Brain microvascular endothelial cell (primary cell): Measurements from ENCODE around the gene AMPH.

Experiments
- DNase-seq: peaks from one replicate; pipeline ENCODE4 v3.0.0-alpha.2; 2020
- H3K27ac ChIP-seq: fragments of 250-450 bp; sonication (Bioruptor Pico); 2 replicates; pipeline ENCODE4 v1.5.1; 2020; ENCODE audit warnings: mild to moderate bottlenecking, moderate library complexity
- H3K27me3 ChIP-seq: fragments of 250-450 bp; sonication (Bioruptor Pico); replicated peaks from 2 replicates; pipeline ENCODE4 v1.5.1; 2020; ENCODE audit warnings: mild to moderate bottlenecking
- H3K36me3 ChIP-seq: fragments of 250-450 bp; sonication (Bioruptor Pico); replicated peaks from 2 replicates; pipeline ENCODE4 v1.5.1; 2020; ENCODE audit warnings: mild to moderate bottlenecking
- H3K4me3 ChIP-seq: 2 replicates; pipeline ENCODE4 v1.5.1; 2011; ENCODE audit warnings: low read depth, mild to moderate bottlenecking, control low read depth, low read length, moderate library complexity
- CTCF ChIP-seq: IDR thresholded peaks from 2 replicates; pipeline ENCODE4 v1.5.1; 2011; ENCODE audit warnings: low read depth, mild to moderate bottlenecking, moderate library complexity, low read length, control low read depth, inconsistent platforms; ENCODE audit errors: missing control alignments
- in situ Hi-C: cut with HindIII; loops from 2 replicates; pipeline ENCODE4 v1.10.0; 2017; ENCODE audit warnings: low sequenced_read_pairs, low pct_ligation_motif_present

The AMPH gene

GRCh38 chr7:38453168-38453567, 178.0 kb downstream of the AMPH start:
- TF ChIP-seq CTCF: no peak
- Histone ChIP-seq H3K27ac (no peak overlapping the region), H3K27me3 (no peaks in the 10 kb centered on the region), H3K36me3 (no peaks in the 10 kb centered on the region), H3K4me3 (no peak overlapping the region)
- DNase-seq: no peak
- in situ Hi-C loops: no loop called here

GRCh38 chr7:38452681-38453108, 178.5 kb downstream of the AMPH start:
- in situ Hi-C loops: no loop called here
- no peak for DNase-seq
- H3K27ac ChIP-seq: no peak overlapping the region
- TF ChIP-seq CTCF: no peak
- no peaks in the 10 kb centered on the region for H3K27me3 ChIP-seq
- no peaks in the 10 kb centered on the region for H3K36me3 ChIP-seq
- H3K4me3 ChIP-seq: no peak overlapping the region

GRCh38 chr7:38451840-38452239, 179.3 kb downstream of the AMPH start:
- in situ Hi-C loops: no loop called here
- H3K27ac ChIP-seq: no peak overlapping the region
- DNase-seq: peak; percentile 29
- peak; percentile 53 for TF ChIP-seq CTCF
- H3K36me3 ChIP-seq: no peaks in the 10 kb centered on the region
- no peak overlapping the region for H3K4me3 ChIP-seq
- no peaks in the 10 kb centered on the region for H3K27me3 ChIP-seq

- in situ Hi-C loops: no loop called here
- Histone ChIP-seq H3K36me3 (no peaks in the 10 kb centered on the region), H3K27ac (no peak overlapping the region), H3K27me3 (no peaks in the 10 kb centered on the region), H3K4me3 (no peak overlapping the region)
- no peak for TF ChIP-seq CTCF
- DNase-seq: no peak
Measured at GRCh38 chr7:38448584-38449234, 182.5 kb downstream of the AMPH start.

GRCh38 chr7:38448054-38448453, 183.1 kb downstream of the AMPH start:
- in situ Hi-C loops: no loop called here
- Histone ChIP-seq H3K27ac (no peak overlapping the region), H3K36me3 (no peaks in the 10 kb centered on the region), H3K4me3 (no peak overlapping the region), H3K27me3 (no peaks in the 10 kb centered on the region)
- DNase-seq: no peak
- no peak for TF ChIP-seq CTCF

- DNase-seq: no peak
- Histone ChIP-seq H3K27me3 (no peaks in the 10 kb centered on the region), H3K4me3 (no peak overlapping the region), H3K36me3 (no peaks in the 10 kb centered on the region), H3K27ac (no peak overlapping the region)
- in situ Hi-C loops: no loop called here
- TF ChIP-seq CTCF: no peak
Measured at GRCh38 chr7:38438970-38439369, 192.2 kb downstream of the AMPH start.
